ENCODE measurements around the gene WDR27. TPM values are rescaled to one million over a fixed set of nuclear protein-coding genes. Genes with fewer than 3 reads are reported as not detected.

The WDR27 gene
- total RNA-seq, 2 experiments from 2014 or later: 29.0 to 29.7 TPM

GRCh38 chr6:169689287-169689686 is 12.5 kb downstream of the WDR27 start:
- Mint-ChIP-seq H3K36me3 (peaks cover 71% of the 10 kb centered on the region), H3K4me3 (no peak overlapping the region), H3K9me3 (peaks cover 25% of the 10 kb centered on the region), H3K4me1 (peaks cover 6% of the 10 kb centered on the region), H3K27ac (no peak overlapping the region), H3K27me3 (no peaks in the 10 kb centered on the region)
- DNase-seq: no peak

GRCh38 chr6:169685860-169686259 is 16.0 kb downstream of the WDR27 start:
- Mint-ChIP-seq H3K9me3 (peaks cover 23% of the 10 kb centered on the region), H3K27ac (no peak overlapping the region), H3K27me3 (no peaks in the 10 kb centered on the region), H3K4me3 (no peak overlapping the region), H3K36me3 (peaks cover 81% of the 10 kb centered on the region), H3K4me1 (peaks cover 12% of the 10 kb centered on the region)
- DNase-seq: no peak

GRCh38 chr6:169684056-169684455 is 17.8 kb downstream of the WDR27 start:
- H3K27ac Mint-ChIP-seq: no peak overlapping the region
- H3K36me3 Mint-ChIP-seq: peaks cover 81% of the 10 kb centered on the region
- DNase-seq: no peak
- H3K4me3 Mint-ChIP-seq: no peak overlapping the region
- H3K9me3 Mint-ChIP-seq: peaks cover 26% of the 10 kb centered on the region
- no peaks in the 10 kb centered on the region for H3K27me3 Mint-ChIP-seq
- peaks cover 10% of the 10 kb centered on the region for H3K4me1 Mint-ChIP-seq

- Mint-ChIP-seq H3K4me3 (no peak overlapping the region), H3K4me1 (peaks cover under 1% of the 10 kb centered on the region), H3K27ac (no peak overlapping the region), H3K36me3 (peaks cover 52% of the 10 kb centered on the region), H3K27me3 (no peaks in the 10 kb centered on the region), H3K9me3 (peaks cover 8% of the 10 kb centered on the region)
- DNase-seq: no peak
Observed at GRCh38 chr6:169678342-169678741, 23.5 kb downstream of the WDR27 start.

- DNase-seq: no peak
- peaks cover 41% of the 10 kb centered on the region for H3K36me3 Mint-ChIP-seq
- peaks cover 8% of the 10 kb centered on the region for H3K9me3 Mint-ChIP-seq
- H3K4me3 Mint-ChIP-seq: no peak overlapping the region
- no peak overlapping the region for H3K27ac Mint-ChIP-seq
- no peaks in the 10 kb centered on the region for H3K4me1 Mint-ChIP-seq
- H3K27me3 Mint-ChIP-seq: no peaks in the 10 kb centered on the region
Observed at GRCh38 chr6:169677096-169677495, 24.7 kb downstream of the WDR27 start.

- no peak overlapping the region for H3K27ac Mint-ChIP-seq
- peaks cover 3% of the 10 kb centered on the region for H3K4me1 Mint-ChIP-seq
- peaks cover 27% of the 10 kb centered on the region for H3K36me3 Mint-ChIP-seq
- H3K27me3 Mint-ChIP-seq: no peaks in the 10 kb centered on the region
- DNase-seq: no peak
- no peaks in the 10 kb centered on the region for H3K9me3 Mint-ChIP-seq
- H3K4me3 Mint-ChIP-seq: no peak overlapping the region
Observed at GRCh38 chr6:169675011-169675410, 26.8 kb downstream of the WDR27 start.

- Mint-ChIP-seq H3K27me3 (no peaks in the 10 kb centered on the region), H3K9me3 (no peaks in the 10 kb centered on the region), H3K36me3 (peaks cover 19% of the 10 kb centered on the region), H3K4me1 (peaks cover 9% of the 10 kb centered on the region), H3K27ac (no peak overlapping the region), H3K4me3 (no peak overlapping the region)
- no peak for DNase-seq
Observed at GRCh38 chr6:169671563-169671962, 30.3 kb downstream of the WDR27 start.

GRCh38 chr6:169669889-169670288 is 31.9 kb downstream of the WDR27 start:
- H3K36me3 Mint-ChIP-seq: peaks cover 12% of the 10 kb centered on the region
- peaks cover 9% of the 10 kb centered on the region for H3K4me1 Mint-ChIP-seq
- H3K9me3 Mint-ChIP-seq: no peaks in the 10 kb centered on the region
- H3K27me3 Mint-ChIP-seq: no peaks in the 10 kb centered on the region
- no peak overlapping the region for H3K4me3 Mint-ChIP-seq
- DNase-seq: no peak
- peak overlapping the region; percentile 49 for H3K27ac Mint-ChIP-seq

GRCh38 chr6:169669147-169669546 is 32.7 kb downstream of the WDR27 start:
- Mint-ChIP-seq H3K4me3 (no peak overlapping the region), H3K4me1 (peaks cover 9% of the 10 kb centered on the region), H3K36me3 (peaks cover 6% of the 10 kb centered on the region), H3K27ac (no peak overlapping the region), H3K9me3 (no peaks in the 10 kb centered on the region), H3K27me3 (no peaks in the 10 kb centered on the region)
- DNase-seq: no peak

GRCh38 chr6:169668203-169668847 is 33.5 kb downstream of the WDR27 start:
- DNase-seq: no peak
- Mint-ChIP-seq H3K27ac (no peak overlapping the region), H3K36me3 (peaks cover 10% of the 10 kb centered on the region), H3K27me3 (no peaks in the 10 kb centered on the region), H3K9me3 (no peaks in the 10 kb centered on the region), H3K4me3 (no peak overlapping the region), H3K4me1 (peaks cover 9% of the 10 kb centered on the region)

- no peaks in the 10 kb centered on the region for H3K9me3 Mint-ChIP-seq
- H3K4me3 Mint-ChIP-seq: no peak overlapping the region
- H3K4me1 Mint-ChIP-seq: peaks cover 9% of the 10 kb centered on the region
- H3K27ac Mint-ChIP-seq: no peak overlapping the region
- peaks cover 10% of the 10 kb centered on the region for H3K36me3 Mint-ChIP-seq
- H3K27me3 Mint-ChIP-seq: no peaks in the 10 kb centered on the region
- no peak for DNase-seq
Observed at GRCh38 chr6:169667716-169668115, 34.1 kb downstream of the WDR27 start.

- DNase-seq: no peak
- H3K4me3 Mint-ChIP-seq: no peak overlapping the region
- no peaks in the 10 kb centered on the region for H3K9me3 Mint-ChIP-seq
- peaks cover 10% of the 10 kb centered on the region for H3K36me3 Mint-ChIP-seq
- H3K27ac Mint-ChIP-seq: no peak overlapping the region
- H3K27me3 Mint-ChIP-seq: no peaks in the 10 kb centered on the region
- peaks cover 9% of the 10 kb centered on the region for H3K4me1 Mint-ChIP-seq
Observed at GRCh38 chr6:169666441-169666840, 35.4 kb downstream of the WDR27 start.

GRCh38 chr6:169665289-169665688 is 36.5 kb downstream of the WDR27 start:
- DNase-seq: no peak
- Mint-ChIP-seq H3K36me3 (peaks cover 7% of the 10 kb centered on the region), H3K27ac (no peak overlapping the region), H3K4me1 (peaks cover 6% of the 10 kb centered on the region), H3K4me3 (no peak overlapping the region), H3K9me3 (no peaks in the 10 kb centered on the region), H3K27me3 (no peaks in the 10 kb centered on the region)

GRCh38 chr6:169664227-169664626 is 37.6 kb downstream of the WDR27 start:
- H3K27me3 Mint-ChIP-seq: no peaks in the 10 kb centered on the region
- no peak overlapping the region for H3K4me3 Mint-ChIP-seq
- DNase-seq: no peak
- H3K4me1 Mint-ChIP-seq: no peaks in the 10 kb centered on the region
- H3K36me3 Mint-ChIP-seq: peaks cover 8% of the 10 kb centered on the region
- no peak overlapping the region for H3K27ac Mint-ChIP-seq
- H3K9me3 Mint-ChIP-seq: no peaks in the 10 kb centered on the region

GRCh38 chr6:169663468-169663867 is 38.4 kb downstream of the WDR27 start:
- Mint-ChIP-seq H3K9me3 (no peaks in the 10 kb centered on the region), H3K36me3 (peaks cover 8% of the 10 kb centered on the region), H3K4me1 (no peaks in the 10 kb centered on the region), H3K27ac (no peak overlapping the region), H3K4me3 (no peak overlapping the region), H3K27me3 (no peaks in the 10 kb centered on the region)
- no peak for DNase-seq

GRCh38 chr6:169661391-169661756 is 40.5 kb downstream of the WDR27 start:
- H3K4me3 Mint-ChIP-seq: no peak overlapping the region
- no peaks in the 10 kb centered on the region for H3K9me3 Mint-ChIP-seq
- no peak overlapping the region for H3K27ac Mint-ChIP-seq
- peaks cover 13% of the 10 kb centered on the region for H3K36me3 Mint-ChIP-seq
- no peak for DNase-seq
- H3K4me1 Mint-ChIP-seq: no peaks in the 10 kb centered on the region
- H3K27me3 Mint-ChIP-seq: no peaks in the 10 kb centered on the region
